ENCODE data around the gene SH3BP2. TPM values are rescaled to one million over a fixed set of nuclear protein-coding genes. Genes with fewer than 3 reads are reported as not detected.

Gene SH3BP2
- total and polyA plus RNA-seq, 12 donors, result 10.4 to 47.7 (median 16.4) TPM

GRCh38 chr4:2850966-2851798, 58.3 kb downstream of the SH3BP2 start:
- peaks cover 4 to 95% (median 92%) of the 10 kb centered on the region in 9 donors for H3K4me1 ChIP-seq
- H3K27me3 ChIP-seq, result no peaks in the 10 kb centered on the region
- DNase-seq (no peak), ATAC-seq (no peak)
- H3K36me3 ChIP-seq, result peaks cover 0 to 24% (median 13%) of the 10 kb centered on the region in 9 donors
- 62 to 63% methylated on average over 2 of the region's 2 CpGs for WGBS, 2 donors
- H3K4me3 ChIP-seq, result no peak overlapping the region
- no peaks in the 10 kb centered on the region for H3K9me3 ChIP-seq
- H3K27ac ChIP-seq, result peak overlapping the region in 4 of 10 donors; percentile 17 to 76 (median 66)
- no peak for TF ChIP-seq CTCF (IDR thresholded peaks at IDR 0.05)
- intact Hi-C loops (cut with DNase I), result no loop called here

GRCh38 chr4:2852481-2852921, 59.6 kb downstream of the SH3BP2 start:
- DNase-seq (peak; percentile 69 to 70), ATAC-seq (peak; percentile 77 to 96 (median 92))
- Histone ChIP-seq H3K4me3 (peak overlapping the region in 3 of 10 donors; percentile 2 to 7 (median 7)), H3K9me3 (no peaks in the 10 kb centered on the region), H3K4me1 (peaks cover 4 to 97% (median 84%) of the 10 kb centered on the region in 9 donors), H3K36me3 (peaks cover 0 to 24% (median 14%) of the 10 kb centered on the region in 9 donors), H3K27ac (peak overlapping the region; percentile 27 to 76 (median 57)), H3K27me3 (no peaks in the 10 kb centered on the region)
- 13 to 15% methylated on average over 7 of the region's 7 CpGs for WGBS, 2 donors
- no peak for TF ChIP-seq CTCF (IDR thresholded peaks at IDR 0.05)
- intact Hi-C loops (cut with DNase I), result no loop called here

GRCh38 chr4:2855584-2855983, 62.7 kb downstream of the SH3BP2 start:
- intact Hi-C loops (cut with DNase I), result no loop called here
- Histone ChIP-seq H3K4me1 (peaks cover 20 to 100% (median 90%) of the 10 kb centered on the region in 9 donors), H3K36me3 (peaks cover 0 to 24% (median 14%) of the 10 kb centered on the region in 9 donors)

GRCh38 chr4:2856266-2856665, 63.4 kb downstream of the SH3BP2 start:
- H3K27me3 ChIP-seq, result no peaks in the 10 kb centered on the region
- H3K4me1 ChIP-seq, result peaks cover 21 to 100% (median 93%) of the 10 kb centered on the region in 9 donors
- WGBS, 2 donors, result 97 to 98% methylated on average over 3 of the region's 3 CpGs
- no peaks in the 10 kb centered on the region for H3K9me3 ChIP-seq
- intact Hi-C loops (cut with DNase I), result no loop called here
- no peak overlapping the region for H3K4me3 ChIP-seq
- H3K27ac ChIP-seq, result peak overlapping the region in 2 of 10 donors; percentile 42 to 70
- H3K36me3 ChIP-seq, result peaks cover 0 to 24% (median 14%) of the 10 kb centered on the region in 9 donors
- ATAC-seq, result no peak
- TF ChIP-seq CTCF (IDR thresholded peaks at IDR 0.05), result no peak
- DNase-seq, result no peak

More at GRCh38 chr4:2855584-2855983, 62.7 kb downstream of the SH3BP2 start:
- no peak for ATAC-seq
- no peaks in the 10 kb centered on the region for H3K9me3 ChIP-seq
- peak overlapping the region in 6 of 10 donors; percentile 23 to 76 (median 42) for H3K27ac ChIP-seq
- WGBS, 2 donors, result 89 to 94% methylated on average over 5 of the region's 5 CpGs
- H3K4me3 ChIP-seq, result no peak overlapping the region
- TF ChIP-seq CTCF (IDR thresholded peaks at IDR 0.05), result no peak
- DNase-seq, result no peak
- no peaks in the 10 kb centered on the region for H3K27me3 ChIP-seq

Measured in heart right ventricle (tissue), 16 donors.